ENCODE measurements around the gene P2RX4.

Gene P2RX4

DNA sequence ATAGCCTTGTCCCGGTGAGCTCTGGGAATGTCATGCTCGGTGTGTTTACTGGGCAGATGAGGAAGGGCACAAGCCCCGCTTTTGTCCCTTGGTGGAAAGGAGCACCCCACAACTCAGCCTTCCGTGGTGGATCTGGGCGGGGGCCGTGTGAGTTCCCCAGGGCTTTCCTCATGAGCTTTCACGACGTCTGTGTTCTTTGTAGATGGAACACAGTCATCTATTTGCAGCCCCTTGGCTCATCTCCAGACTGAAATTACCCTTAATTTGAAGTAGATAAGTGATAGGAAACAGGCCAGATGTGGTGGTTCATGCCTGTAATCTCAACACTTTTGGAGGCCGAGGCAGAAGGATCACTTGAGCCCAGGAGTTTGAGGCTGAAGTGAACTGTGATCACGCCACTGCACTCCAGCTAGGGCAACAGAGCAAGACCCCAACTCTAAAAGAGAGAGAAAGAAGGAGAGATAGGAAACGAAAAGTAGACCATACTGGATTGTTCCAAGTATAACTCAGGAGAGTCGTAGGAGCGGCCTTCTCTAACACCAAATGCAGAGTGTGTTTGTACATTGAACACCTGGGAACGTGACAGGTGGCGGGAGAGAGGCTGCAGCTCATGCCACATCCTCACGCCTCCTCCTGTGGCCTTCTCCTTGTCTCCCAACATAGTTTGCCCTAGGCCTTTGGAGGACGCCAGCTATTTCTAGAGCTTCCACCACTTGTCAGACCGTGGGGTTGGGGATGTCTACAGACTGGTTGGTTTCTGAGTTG lies 8.8 kb downstream of the P2RX4 start:
- peaks cover 10% of the 10 kb centered on the region for H3K36me3 ChIP-seq (ENCODE audit: control insufficient read depth, insufficient read depth, low read length)

DNA sequence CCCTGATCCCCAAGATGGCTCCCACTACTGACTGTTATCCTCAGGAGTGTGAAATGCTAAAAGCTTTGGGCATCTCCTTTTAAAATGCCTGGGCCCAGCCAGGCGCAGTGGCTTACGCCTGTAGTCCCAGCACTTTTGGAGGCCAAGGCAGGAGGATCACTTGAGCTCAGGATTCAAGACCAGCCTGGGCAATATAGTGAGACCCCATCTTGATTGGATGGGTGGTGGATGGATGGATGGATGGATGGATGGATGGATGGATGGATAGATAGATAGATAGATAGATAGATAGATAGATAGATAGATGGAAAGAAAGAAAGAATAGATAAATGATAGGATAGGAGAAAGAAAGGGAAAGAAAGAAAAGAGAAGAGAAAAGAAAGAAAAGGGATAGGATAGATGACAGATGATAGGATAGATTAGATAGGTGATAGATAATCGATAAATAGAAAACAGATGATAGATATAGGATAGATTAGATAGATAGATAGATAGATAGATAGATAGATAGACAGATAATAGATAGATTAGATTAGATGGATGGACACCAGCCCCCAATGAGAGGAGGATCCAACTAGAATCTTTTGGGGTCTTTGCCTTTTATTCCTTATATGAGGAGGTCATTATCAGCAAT lies 9.5 kb downstream of the P2RX4 start:
- H3K4me3 ChIP-seq (replicated peaks; ENCODE audit: low read depth, low read length) = no peak overlapping the region
- no peaks in the 10 kb centered on the region for H3K27me3 ChIP-seq (replicated peaks; ENCODE audit: control insufficient read depth, insufficient read depth, low read length)
- peaks cover 10% of the 10 kb centered on the region for H3K36me3 ChIP-seq (ENCODE audit: control insufficient read depth, insufficient read depth, low read length)
- no peak for DNase-seq (ENCODE audit: extremely low read depth, insufficient read length)
- no peak for TF ChIP-seq CTCF (IDR thresholded peaks at IDR 0.05; ENCODE audit: insufficient read depth, low read length, poor library complexity, severe bottlenecking)

More for the DNA sequence above, 8.8 kb downstream of the P2RX4 start:
- H3K4me3 ChIP-seq (replicated peaks; ENCODE audit: low read depth, low read length) = no peak overlapping the region
- DNase-seq (ENCODE audit: extremely low read depth, insufficient read length) = no peak
- no peaks in the 10 kb centered on the region for H3K27me3 ChIP-seq (replicated peaks; ENCODE audit: control insufficient read depth, insufficient read depth, low read length)
- no peak for TF ChIP-seq CTCF (IDR thresholded peaks at IDR 0.05; ENCODE audit: insufficient read depth, low read length, poor library complexity, severe bottlenecking)

GRCh38 chr12:121222847-121223246 lies 12.9 kb downstream of the P2RX4 start:
- no peak for DNase-seq (ENCODE audit: extremely low read depth, insufficient read length)
- no peak for TF ChIP-seq CTCF (IDR thresholded peaks at IDR 0.05; ENCODE audit: insufficient read depth, low read length, poor library complexity, severe bottlenecking)
- H3K36me3 ChIP-seq (ENCODE audit: control insufficient read depth, insufficient read depth, low read length) = peaks cover 8% of the 10 kb centered on the region
- no peak overlapping the region for H3K4me3 ChIP-seq (replicated peaks; ENCODE audit: low read depth, low read length)
- H3K27me3 ChIP-seq (replicated peaks; ENCODE audit: control insufficient read depth, insufficient read depth, low read length) = no peaks in the 10 kb centered on the region

GRCh38 chr12:121223292-121224285 lies 13.7 kb downstream of the P2RX4 start:
- peak; percentile 67 for TF ChIP-seq CTCF (IDR thresholded peaks at IDR 0.05; ENCODE audit: insufficient read depth, low read length, poor library complexity, severe bottlenecking)
- DNase-seq (ENCODE audit: extremely low read depth, insufficient read length) = no peak
- no peaks in the 10 kb centered on the region for H3K27me3 ChIP-seq (replicated peaks; ENCODE audit: control insufficient read depth, insufficient read depth, low read length)
- peaks cover 5% of the 10 kb centered on the region for H3K36me3 ChIP-seq (ENCODE audit: control insufficient read depth, insufficient read depth, low read length)
- H3K4me3 ChIP-seq (replicated peaks; ENCODE audit: low read depth, low read length) = no peak overlapping the region

DNA sequence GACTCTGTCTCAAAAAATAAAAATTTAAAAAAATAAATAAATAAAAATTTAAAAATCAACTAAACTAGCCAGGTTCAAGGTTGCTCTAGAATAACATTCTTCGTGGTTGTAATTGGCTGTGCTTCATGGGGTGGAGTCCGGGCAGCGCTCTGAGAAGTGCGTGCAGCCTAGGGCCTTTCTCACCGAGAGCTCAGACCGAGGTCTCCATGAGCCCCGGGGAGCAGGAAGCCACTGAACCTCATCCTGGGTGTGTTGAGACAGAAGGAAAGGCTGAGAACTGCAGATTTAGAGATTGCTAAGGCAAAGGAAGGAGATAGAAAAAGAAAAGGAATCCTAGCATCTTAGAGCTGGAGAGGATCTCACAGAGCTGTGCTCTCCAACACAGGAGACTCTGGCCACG lies 14.7 kb downstream of the P2RX4 start:
- no peak overlapping the region for H3K4me3 ChIP-seq (replicated peaks; ENCODE audit: low read depth, low read length)
- no peaks in the 10 kb centered on the region for H3K27me3 ChIP-seq (replicated peaks; ENCODE audit: control insufficient read depth, insufficient read depth, low read length)
- no peak for TF ChIP-seq CTCF (IDR thresholded peaks at IDR 0.05; ENCODE audit: insufficient read depth, low read length, poor library complexity, severe bottlenecking)
- no peak for DNase-seq (ENCODE audit: extremely low read depth, insufficient read length)
- H3K36me3 ChIP-seq (ENCODE audit: control insufficient read depth, insufficient read depth, low read length) = peaks cover 11% of the 10 kb centered on the region
